ENCODE results near the gene SHROOM2.

SHROOM2 gene

GRCh38 chrX:9785944-9786797 lies at the start of gene SHROOM2:
Gene SHROOM2, plus strand, starts transcription at chrX:9786429. Its CDS starts 117 bp downstream, at chrX:9786546.
- H3K27me3 ChIP-seq (ENCODE audit: insufficient read depth, low read length) = no peaks in the 10 kb centered on the region
- H3K4me1 ChIP-seq (ENCODE audit: insufficient read depth, low read length) = no peaks in the 10 kb centered on the region
- peak within 1 kb of the TSS; percentile 66 for H2AFZ ChIP-seq (ENCODE audit: low read depth, low read length)
- H3K9me3 ChIP-seq (ENCODE audit: low read length) = no peaks in the 10 kb centered on the region
- H3K36me3 ChIP-seq (ENCODE audit: insufficient read depth, low read length) = no peaks in the 10 kb centered on the region
- peak within 1 kb of the TSS; percentile 52 for H3K4me3 ChIP-seq (ENCODE audit: low read length)

- Histone ChIP-seq H3K36me3 (ENCODE audit: insufficient read depth, low read length) (no peaks in the 10 kb centered on the region), H3K4me1 (ENCODE audit: insufficient read depth, low read length) (no peaks in the 10 kb centered on the region), H3K9me3 (ENCODE audit: low read length) (peaks cover 3% of the 10 kb centered on the region), H2AFZ (ENCODE audit: low read depth, low read length) (no peak overlapping the region), H3K27me3 (ENCODE audit: insufficient read depth, low read length) (no peaks in the 10 kb centered on the region), H3K4me3 (ENCODE audit: low read length) (no peak overlapping the region)
Observed at GRCh38 chrX:9737363-9737762, 48.9 kb upstream of the SHROOM2 start.

GRCh38 chrX:9738151-9738550 lies 48.1 kb upstream of the SHROOM2 start:
- Histone ChIP-seq H3K9me3 (ENCODE audit: low read length) (peaks cover under 1% of the 10 kb centered on the region), H3K4me3 (ENCODE audit: low read length) (no peak overlapping the region), H3K27me3 (ENCODE audit: insufficient read depth, low read length) (no peaks in the 10 kb centered on the region), H3K36me3 (ENCODE audit: insufficient read depth, low read length) (no peaks in the 10 kb centered on the region), H3K4me1 (ENCODE audit: insufficient read depth, low read length) (no peaks in the 10 kb centered on the region), H2AFZ (ENCODE audit: low read depth, low read length) (no peak overlapping the region)

GRCh38 chrX:9739130-9739529 lies 47.1 kb upstream of the SHROOM2 start:
- Histone ChIP-seq H3K36me3 (ENCODE audit: insufficient read depth, low read length) (no peaks in the 10 kb centered on the region), H3K4me1 (ENCODE audit: insufficient read depth, low read length) (no peaks in the 10 kb centered on the region), H3K9me3 (ENCODE audit: low read length) (no peaks in the 10 kb centered on the region), H3K4me3 (ENCODE audit: low read length) (no peak overlapping the region), H3K27me3 (ENCODE audit: insufficient read depth, low read length) (no peaks in the 10 kb centered on the region), H2AFZ (ENCODE audit: low read depth, low read length) (no peak overlapping the region)

GRCh38 chrX:9745417-9746115 lies 40.7 kb upstream of the SHROOM2 start:
- Histone ChIP-seq H3K9me3 (ENCODE audit: low read length) (no peaks in the 10 kb centered on the region), H3K27me3 (ENCODE audit: insufficient read depth, low read length) (no peaks in the 10 kb centered on the region), H3K4me3 (ENCODE audit: low read length) (no peak overlapping the region), H3K4me1 (ENCODE audit: insufficient read depth, low read length) (peaks cover 25% of the 10 kb centered on the region), H3K36me3 (ENCODE audit: insufficient read depth, low read length) (no peaks in the 10 kb centered on the region), H2AFZ (ENCODE audit: low read depth, low read length) (no peak overlapping the region)

GRCh38 chrX:9746148-9746888 lies 39.9 kb upstream of the SHROOM2 start:
- Histone ChIP-seq H3K4me1 (ENCODE audit: insufficient read depth, low read length) (peaks cover 25% of the 10 kb centered on the region), H2AFZ (ENCODE audit: low read depth, low read length) (no peak overlapping the region), H3K9me3 (ENCODE audit: low read length) (no peaks in the 10 kb centered on the region), H3K27me3 (ENCODE audit: insufficient read depth, low read length) (no peaks in the 10 kb centered on the region), H3K36me3 (ENCODE audit: insufficient read depth, low read length) (no peaks in the 10 kb centered on the region), H3K4me3 (ENCODE audit: low read length) (no peak overlapping the region)

GRCh38 chrX:9747644-9748043 lies 38.6 kb upstream of the SHROOM2 start:
- Histone ChIP-seq H3K4me3 (ENCODE audit: low read length) (no peak overlapping the region), H2AFZ (ENCODE audit: low read depth, low read length) (no peak overlapping the region), H3K4me1 (ENCODE audit: insufficient read depth, low read length) (peaks cover 25% of the 10 kb centered on the region), H3K36me3 (ENCODE audit: insufficient read depth, low read length) (no peaks in the 10 kb centered on the region), H3K27me3 (ENCODE audit: insufficient read depth, low read length) (no peaks in the 10 kb centered on the region), H3K9me3 (ENCODE audit: low read length) (no peaks in the 10 kb centered on the region)

- Histone ChIP-seq H3K27me3 (ENCODE audit: insufficient read depth, low read length) (no peaks in the 10 kb centered on the region), H3K4me1 (ENCODE audit: insufficient read depth, low read length) (peaks cover 25% of the 10 kb centered on the region), H2AFZ (ENCODE audit: low read depth, low read length) (no peak overlapping the region), H3K36me3 (ENCODE audit: insufficient read depth, low read length) (no peaks in the 10 kb centered on the region), H3K9me3 (ENCODE audit: low read length) (no peaks in the 10 kb centered on the region), H3K4me3 (ENCODE audit: low read length) (no peak overlapping the region)
Observed at GRCh38 chrX:9749146-9749692, 37.0 kb upstream of the SHROOM2 start.

- H3K27me3 ChIP-seq (ENCODE audit: insufficient read depth, low read length) = no peaks in the 10 kb centered on the region
- H3K4me1 ChIP-seq (ENCODE audit: insufficient read depth, low read length) = no peaks in the 10 kb centered on the region
- no peak overlapping the region for H3K4me3 ChIP-seq (ENCODE audit: low read length)
- no peaks in the 10 kb centered on the region for H3K36me3 ChIP-seq (ENCODE audit: insufficient read depth, low read length)
- H3K9me3 ChIP-seq (ENCODE audit: low read length) = peaks cover 2% of the 10 kb centered on the region
- H2AFZ ChIP-seq (ENCODE audit: low read depth, low read length) = no peak overlapping the region
Observed at GRCh38 chrX:9757366-9757765, 28.9 kb upstream of the SHROOM2 start.

- Histone ChIP-seq H3K36me3 (ENCODE audit: insufficient read depth, low read length) (no peaks in the 10 kb centered on the region), H3K27me3 (ENCODE audit: insufficient read depth, low read length) (no peaks in the 10 kb centered on the region), H3K4me3 (ENCODE audit: low read length) (no peak overlapping the region), H2AFZ (ENCODE audit: low read depth, low read length) (no peak overlapping the region), H3K4me1 (ENCODE audit: insufficient read depth, low read length) (no peaks in the 10 kb centered on the region), H3K9me3 (ENCODE audit: low read length) (peaks cover 2% of the 10 kb centered on the region)
Observed at GRCh38 chrX:9758021-9758638, 28.1 kb upstream of the SHROOM2 start.

- no peaks in the 10 kb centered on the region for H3K36me3 ChIP-seq (ENCODE audit: insufficient read depth, low read length)
- no peaks in the 10 kb centered on the region for H3K4me1 ChIP-seq (ENCODE audit: insufficient read depth, low read length)
- no peak overlapping the region for H2AFZ ChIP-seq (ENCODE audit: low read depth, low read length)
- no peaks in the 10 kb centered on the region for H3K27me3 ChIP-seq (ENCODE audit: insufficient read depth, low read length)
- H3K9me3 ChIP-seq (ENCODE audit: low read length) = peaks cover 2% of the 10 kb centered on the region
- no peak overlapping the region for H3K4me3 ChIP-seq (ENCODE audit: low read length)
Observed at GRCh38 chrX:9759337-9759736, 26.9 kb upstream of the SHROOM2 start.

- Histone ChIP-seq H3K4me1 (ENCODE audit: insufficient read depth, low read length) (no peaks in the 10 kb centered on the region), H3K36me3 (ENCODE audit: insufficient read depth, low read length) (no peaks in the 10 kb centered on the region), H2AFZ (ENCODE audit: low read depth, low read length) (no peak overlapping the region), H3K9me3 (ENCODE audit: low read length) (no peaks in the 10 kb centered on the region), H3K27me3 (ENCODE audit: insufficient read depth, low read length) (no peaks in the 10 kb centered on the region), H3K4me3 (ENCODE audit: low read length) (no peak overlapping the region)
Observed at GRCh38 chrX:9765072-9765736, 21.0 kb upstream of the SHROOM2 start.
